Osteocyte (in vitro differentiated cells): ENCODE measurements around the gene HOXB5. TPM values are rescaled to one million over a fixed set of nuclear protein-coding genes. Genes with fewer than 3 reads are reported as not detected.

Experiments
- DNase-seq: peaks from one replicate; pipeline ENCODE4 v3.0.0; 2021; ENCODE audit warnings: mixed read lengths; ENCODE audit not compliant: unreplicated experiment; ENCODE audit errors: extremely low spot score
- H3K27ac Mint-ChIP-seq: one replicate; pipeline ENCODE4 v1.8.0; 2021; ENCODE audit warnings: mild to moderate bottlenecking, mixed read lengths; ENCODE audit not compliant: unreplicated experiment
- H3K27me3 Mint-ChIP-seq: one replicate; pipeline ENCODE4 v1.8.0; 2021; ENCODE audit warnings: mixed read lengths; ENCODE audit not compliant: unreplicated experiment
- H3K36me3 Mint-ChIP-seq: one replicate; pipeline ENCODE4 v1.8.0; 2021; ENCODE audit warnings: mixed read lengths; ENCODE audit not compliant: unreplicated experiment
- H3K4me1 Mint-ChIP-seq: one replicate; pipeline ENCODE4 v1.8.0; 2021; ENCODE audit warnings: mixed read lengths; ENCODE audit not compliant: unreplicated experiment
- H3K4me3 Mint-ChIP-seq: one replicate; pipeline ENCODE4 v1.8.0; 2021; ENCODE audit warnings: mild to moderate bottlenecking, moderate library complexity, mixed read lengths; ENCODE audit not compliant: unreplicated experiment
- H3K9me3 Mint-ChIP-seq: one replicate; pipeline ENCODE4 v1.8.0; 2021; ENCODE audit warnings: mixed read lengths; ENCODE audit not compliant: unreplicated experiment
- total RNA-seq: library from RNA; stranded (reverse); gene quantifications from 2 replicates; pipeline ENCODE4 v1.2.1, GENCODE V29; 2021
- TF ChIP-seq, protein P1 (sequence below): fragments of 200-600 bp; sonication (generic); IDR thresholded peaks from 2 replicates; pipeline ENCODE4 v1.5.0; 2021; ENCODE audit warnings: antibody characterized with exemption, mild to moderate bottlenecking, moderate library complexity

The HOXB5 gene
- total RNA-seq, 1 donor from 2014 or later, result not detected

DNA sequence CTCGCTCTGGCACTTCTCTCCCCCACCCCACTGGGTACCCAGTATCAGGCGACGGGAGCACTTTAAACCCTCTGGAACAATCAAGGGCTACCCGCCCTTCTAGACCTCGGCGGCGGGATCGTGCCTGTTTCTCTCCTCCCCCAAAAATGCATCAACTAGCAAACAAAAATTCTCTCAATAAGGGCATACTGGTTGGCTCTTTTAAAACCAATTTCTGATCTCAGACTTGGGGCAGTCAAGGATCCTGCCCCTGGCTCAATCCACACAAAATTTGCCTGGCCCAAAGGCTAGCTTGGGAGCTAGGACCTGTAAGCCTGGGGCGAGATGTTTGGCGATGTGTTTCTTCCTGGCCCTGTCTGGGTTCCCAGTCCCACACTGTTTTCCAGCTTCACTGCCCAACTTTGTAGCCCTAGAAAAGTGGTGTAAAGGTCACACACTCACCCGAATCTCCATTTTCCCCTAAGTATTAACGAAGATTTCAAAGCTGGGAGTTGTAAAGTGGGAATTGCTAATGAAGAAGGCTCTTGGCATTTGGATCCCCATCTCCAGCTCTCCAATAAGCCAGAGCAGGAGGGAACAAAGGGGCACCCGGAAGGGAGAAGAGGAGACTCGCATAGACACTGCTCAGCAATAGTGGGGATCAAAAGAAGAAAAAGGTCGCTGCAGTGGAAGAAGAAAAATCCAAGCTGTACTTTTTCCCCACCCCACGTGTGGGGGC, 34.3 kb downstream of the HOXB5 start:
- no peak for DNase-seq
- Mint-ChIP-seq H3K27me3 (peaks cover 91% of the 10 kb centered on the region), H3K4me3 (no peak overlapping the region), H3K27ac (no peak overlapping the region), H3K36me3 (no peaks in the 10 kb centered on the region), H3K9me3 (no peaks in the 10 kb centered on the region), H3K4me1 (peaks cover 1% of the 10 kb centered on the region)
- TF ChIP-seq, protein P1, sequence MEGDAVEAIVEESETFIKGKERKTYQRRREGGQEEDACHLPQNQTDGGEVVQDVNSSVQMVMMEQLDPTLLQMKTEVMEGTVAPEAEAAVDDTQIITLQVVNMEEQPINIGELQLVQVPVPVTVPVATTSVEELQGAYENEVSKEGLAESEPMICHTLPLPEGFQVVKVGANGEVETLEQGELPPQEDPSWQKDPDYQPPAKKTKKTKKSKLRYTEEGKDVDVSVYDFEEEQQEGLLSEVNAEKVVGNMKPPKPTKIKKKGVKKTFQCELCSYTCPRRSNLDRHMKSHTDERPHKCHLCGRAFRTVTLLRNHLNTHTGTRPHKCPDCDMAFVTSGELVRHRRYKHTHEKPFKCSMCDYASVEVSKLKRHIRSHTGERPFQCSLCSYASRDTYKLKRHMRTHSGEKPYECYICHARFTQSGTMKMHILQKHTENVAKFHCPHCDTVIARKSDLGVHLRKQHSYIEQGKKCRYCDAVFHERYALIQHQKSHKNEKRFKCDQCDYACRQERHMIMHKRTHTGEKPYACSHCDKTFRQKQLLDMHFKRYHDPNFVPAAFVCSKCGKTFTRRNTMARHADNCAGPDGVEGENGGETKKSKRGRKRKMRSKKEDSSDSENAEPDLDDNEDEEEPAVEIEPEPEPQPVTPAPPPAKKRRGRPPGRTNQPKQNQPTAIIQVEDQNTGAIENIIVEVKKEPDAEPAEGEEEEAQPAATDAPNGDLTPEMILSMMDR, result no peak

DNA sequence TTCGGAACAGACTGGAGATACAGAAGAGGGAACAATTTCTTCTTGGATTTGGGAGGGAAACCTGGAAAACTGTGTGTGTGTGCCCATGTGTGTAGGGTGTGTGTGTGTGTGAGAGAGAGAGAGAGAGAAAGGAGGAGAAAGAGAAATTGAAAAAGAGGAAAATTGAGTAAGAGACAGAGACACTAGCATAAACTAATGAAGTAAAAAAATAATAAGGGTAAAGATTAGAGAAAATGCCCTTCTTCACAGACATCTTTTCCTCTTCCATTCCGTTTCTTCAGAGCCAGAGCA, 34.8 kb downstream of the HOXB5 start:
- Mint-ChIP-seq H3K36me3 (no peaks in the 10 kb centered on the region), H3K9me3 (no peaks in the 10 kb centered on the region), H3K4me3 (no peak overlapping the region), H3K27ac (no peak overlapping the region), H3K4me1 (peaks cover 3% of the 10 kb centered on the region), H3K27me3 (peaks cover 95% of the 10 kb centered on the region)
- TF ChIP-seq, protein P1, result no peak
- no peak for DNase-seq

- no peaks in the 10 kb centered on the region for H3K9me3 Mint-ChIP-seq
- TF ChIP-seq, protein P1, result no peak
- no peak for DNase-seq
- no peak overlapping the region for H3K27ac Mint-ChIP-seq
- no peaks in the 10 kb centered on the region for H3K36me3 Mint-ChIP-seq
- no peak overlapping the region for H3K4me3 Mint-ChIP-seq
- peaks cover 95% of the 10 kb centered on the region for H3K27me3 Mint-ChIP-seq
- peaks cover 3% of the 10 kb centered on the region for H3K4me1 Mint-ChIP-seq
Observed at GRCh38 chr17:48558057-48558830, 35.3 kb downstream of the HOXB5 start.

- TF ChIP-seq, protein P1, result no peak
- Mint-ChIP-seq H3K36me3 (no peaks in the 10 kb centered on the region), H3K4me3 (no peak overlapping the region), H3K4me1 (peaks cover 3% of the 10 kb centered on the region), H3K27ac (no peak overlapping the region), H3K9me3 (no peaks in the 10 kb centered on the region), H3K27me3 (peaks cover 93% of the 10 kb centered on the region)
- DNase-seq, result no peak
Observed at GRCh38 chr17:48556576-48557401, 36.8 kb downstream of the HOXB5 start.

- Mint-ChIP-seq H3K27me3 (peaks cover 92% of the 10 kb centered on the region), H3K27ac (no peak overlapping the region), H3K4me3 (no peak overlapping the region), H3K36me3 (no peaks in the 10 kb centered on the region), H3K9me3 (no peaks in the 10 kb centered on the region), H3K4me1 (peaks cover 3% of the 10 kb centered on the region)
- TF ChIP-seq, protein P1, result no peak
- DNase-seq, result no peak
Observed at GRCh38 chr17:48556229-48556575, 37.4 kb downstream of the HOXB5 start.
